Smooth muscle cell (in vitro differentiated cells): ENCODE results near the gene OPCML. TPM values are rescaled to one million over a fixed set of nuclear protein-coding genes. Genes with fewer than 3 reads are reported as not detected.
A peak's percentile ranks its signal among the peaks of the same experiment; 100 is the strongest.

Experiments used
- DNase-seq: peaks from one replicate; lab custom pipeline; 2025; ENCODE audit not compliant: unreplicated experiment; lab: John Stamatoyannopoulos, UW
- H2AFZ ChIP-seq: fragments of 200-600 bp; sonication (generic); 2 replicates; pipeline ENCODE4 v1.6.0; 2016; ENCODE audit warnings: antibody characterized with exemption, low read depth, mild to moderate bottlenecking
- H3F3A ChIP-seq: fragments of 200-600 bp; sonication (generic); 2 replicates; pipeline ENCODE4 v1.6.0; 2017; ENCODE audit warnings: antibody characterized with exemption, low read depth
- H3K27ac ChIP-seq: fragments of 200-600 bp; sonication (generic); 2 replicates; pipeline ENCODE4 v1.5.1; 2016; ENCODE audit warnings: low read depth, mild to moderate bottlenecking
- H3K27me3 ChIP-seq: fragments of 200-600 bp; sonication (generic); 2 replicates; pipeline ENCODE4 v1.6.1; 2016; ENCODE audit warnings: low read depth, mild to moderate bottlenecking
- H3K36me3 ChIP-seq: fragments of 200-600 bp; sonication (generic); 2 replicates; pipeline ENCODE4 v1.5.1; 2016; ENCODE audit warnings: low read depth
- H3K4me1 ChIP-seq: fragments of 200-600 bp; sonication (generic); 2 replicates; pipeline ENCODE4 v1.5.1; 2016; ENCODE audit warnings: low read depth
- H3K4me2 ChIP-seq: fragments of 200-600 bp; sonication (generic); 2 replicates; pipeline ENCODE4 v1.6.0; 2016; ENCODE audit warnings: mild to moderate bottlenecking
- H3K4me3 ChIP-seq: fragments of 200-600 bp; sonication (generic); 2 replicates; pipeline ENCODE4 v1.5.1; 2016; ENCODE audit warnings: mild to moderate bottlenecking
- H3K79me2 ChIP-seq: fragments of 200-600 bp; sonication (generic); 2 replicates; pipeline ENCODE4 v1.6.0; 2016; ENCODE audit warnings: low read depth, mild to moderate bottlenecking
- H3K9ac ChIP-seq: fragments of 200-600 bp; sonication (generic); 2 replicates; pipeline ENCODE4 v1.6.0; 2016; ENCODE audit warnings: low read depth
- H3K9me3 ChIP-seq: fragments of 200-600 bp; sonication (generic); replicated peaks from 2 replicates; pipeline ENCODE4 v1.5.1; 2016; ENCODE audit warnings: low read depth
- H4K20me1 ChIP-seq: fragments of 200-600 bp; sonication (generic); 2 replicates; pipeline ENCODE4 v1.6.0; 2016; ENCODE audit warnings: low read depth
- WGBS: methylation state at CpG from one replicate; pipeline ENCODE4 v1.1.7; 2016; ENCODE audit warnings: low lambda C conversion rate; 5-methylcytosine and 5-hydroxymethylcytosine counted together
- polyA plus RNA-seq: library from polyadenylated mRNA; unstranded; fragments of >200 nt; fragmentation: Nextera tagmentation; extraction: Ambion mirVana; gene quantifications from 2 replicates; pipeline ENCODE4 v1.2.1, GENCODE V29; 2016
- total RNA-seq: library from RNA; depleted of rRNA; stranded (reverse); fragments of >200 nt; gene quantifications from 2 replicates; pipeline ENCODE4 v1.2.3, GENCODE V29; 2014
- TF ChIP-seq, protein P1 (sequence below): fragments of 200-600 bp; sonication (generic); IDR thresholded peaks from 2 replicates; pipeline ENCODE4 v1.5.1; 2017; ENCODE audit warnings: borderline replicate concordance, mild to moderate bottlenecking, antibody characterized with exemption; ENCODE audit not compliant: insufficient read depth, poor library complexity, severe bottlenecking

Gene OPCML
- total and polyA plus RNA-seq, 2 experiments from 2014 or later: 0.42 to 0.58 TPM

DNA sequence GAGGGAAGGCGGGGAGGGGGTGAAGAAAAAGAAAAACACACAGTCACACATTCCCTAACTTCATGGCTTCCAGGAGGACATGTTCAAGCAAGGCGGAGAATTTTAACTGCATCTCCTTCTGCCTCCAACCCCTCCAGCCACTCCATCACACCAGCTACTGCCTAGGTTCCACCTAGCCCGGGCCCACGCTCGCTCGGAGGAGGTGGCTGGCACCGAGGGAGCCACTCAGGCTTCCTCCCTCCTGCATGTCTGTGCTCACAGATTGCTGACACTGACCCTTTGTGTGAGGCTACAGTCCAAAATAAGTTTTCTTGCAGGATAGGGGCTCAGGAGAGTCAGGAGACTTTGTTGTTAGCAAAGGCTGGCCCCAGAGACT is 9.4 kb upstream of the OPCML start:
- Histone ChIP-seq H3K4me2 (peak overlapping the region; percentile 32), H3K4me1 (peaks cover 15% of the 10 kb centered on the region), H4K20me1 (no peaks in the 10 kb centered on the region), H3K9ac (no peak overlapping the region), H3K27ac (no peak overlapping the region), H3K27me3 (peaks cover 7% of the 10 kb centered on the region), H2AFZ (peak overlapping the region; percentile 4), H3K9me3 (no peaks in the 10 kb centered on the region), H3F3A (no peaks in the 10 kb centered on the region), H3K36me3 (no peaks in the 10 kb centered on the region), H3K4me3 (no peak overlapping the region), H3K79me2 (no peaks in the 10 kb centered on the region)
- TF ChIP-seq, protein P1, sequence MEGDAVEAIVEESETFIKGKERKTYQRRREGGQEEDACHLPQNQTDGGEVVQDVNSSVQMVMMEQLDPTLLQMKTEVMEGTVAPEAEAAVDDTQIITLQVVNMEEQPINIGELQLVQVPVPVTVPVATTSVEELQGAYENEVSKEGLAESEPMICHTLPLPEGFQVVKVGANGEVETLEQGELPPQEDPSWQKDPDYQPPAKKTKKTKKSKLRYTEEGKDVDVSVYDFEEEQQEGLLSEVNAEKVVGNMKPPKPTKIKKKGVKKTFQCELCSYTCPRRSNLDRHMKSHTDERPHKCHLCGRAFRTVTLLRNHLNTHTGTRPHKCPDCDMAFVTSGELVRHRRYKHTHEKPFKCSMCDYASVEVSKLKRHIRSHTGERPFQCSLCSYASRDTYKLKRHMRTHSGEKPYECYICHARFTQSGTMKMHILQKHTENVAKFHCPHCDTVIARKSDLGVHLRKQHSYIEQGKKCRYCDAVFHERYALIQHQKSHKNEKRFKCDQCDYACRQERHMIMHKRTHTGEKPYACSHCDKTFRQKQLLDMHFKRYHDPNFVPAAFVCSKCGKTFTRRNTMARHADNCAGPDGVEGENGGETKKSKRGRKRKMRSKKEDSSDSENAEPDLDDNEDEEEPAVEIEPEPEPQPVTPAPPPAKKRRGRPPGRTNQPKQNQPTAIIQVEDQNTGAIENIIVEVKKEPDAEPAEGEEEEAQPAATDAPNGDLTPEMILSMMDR: no peak
- WGBS: 50% methylated on average over 7 of the region's 7 CpGs
- DNase-seq: no peak

GRCh38 chr11:133541021-133541719 is 8.9 kb upstream of the OPCML start:
- no peak overlapping the region for H3K27ac ChIP-seq
- H3K4me3 ChIP-seq: no peak overlapping the region
- WGBS: 22% methylated on average over 10 of the region's 10 CpGs
- H3K27me3 ChIP-seq: peaks cover 12% of the 10 kb centered on the region
- no peaks in the 10 kb centered on the region for H3K79me2 ChIP-seq
- no peaks in the 10 kb centered on the region for H3K9me3 ChIP-seq
- DNase-seq: no peak
- H3K4me1 ChIP-seq: peaks cover 15% of the 10 kb centered on the region
- peak overlapping the region; percentile 32 for H3K4me2 ChIP-seq
- peak overlapping the region; percentile 4 for H2AFZ ChIP-seq
- no peaks in the 10 kb centered on the region for H4K20me1 ChIP-seq
- TF ChIP-seq, protein P1: no peak
- H3K36me3 ChIP-seq: no peaks in the 10 kb centered on the region
- no peak overlapping the region for H3K9ac ChIP-seq
- H3F3A ChIP-seq: no peaks in the 10 kb centered on the region

DNA sequence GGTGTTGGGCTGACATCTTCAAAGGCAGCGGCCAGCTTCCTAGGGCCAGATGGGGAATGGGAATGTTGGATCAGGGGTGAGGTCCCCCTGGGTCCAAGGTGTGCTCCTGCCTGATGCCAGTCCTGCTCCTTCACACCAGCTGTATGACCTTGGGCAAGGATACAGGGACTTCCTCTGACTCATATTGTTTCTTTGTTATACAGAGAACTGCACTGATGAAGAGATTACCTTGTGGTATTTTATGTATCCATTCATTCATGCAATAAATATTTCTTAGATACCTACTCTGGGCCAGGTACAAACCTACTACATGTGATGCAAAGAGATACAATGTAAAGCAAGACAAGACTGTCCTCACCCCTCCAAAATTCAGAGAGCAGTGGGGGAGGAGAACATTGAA is 3.9 kb upstream of the OPCML start:
- Histone ChIP-seq H3K9ac (no peak overlapping the region), H4K20me1 (no peaks in the 10 kb centered on the region), H2AFZ (no peak overlapping the region), H3K36me3 (no peaks in the 10 kb centered on the region), H3K79me2 (no peaks in the 10 kb centered on the region), H3K4me3 (no peak overlapping the region), H3K27ac (no peak overlapping the region), H3F3A (no peaks in the 10 kb centered on the region), H3K4me1 (peaks cover 10% of the 10 kb centered on the region), H3K4me2 (no peak overlapping the region), H3K27me3 (peaks cover 60% of the 10 kb centered on the region), H3K9me3 (no peaks in the 10 kb centered on the region)
- no peak for DNase-seq
- 83% methylated on average over 1 of the region's 1 CpG for WGBS
- TF ChIP-seq, protein P1: no peak

DNA sequence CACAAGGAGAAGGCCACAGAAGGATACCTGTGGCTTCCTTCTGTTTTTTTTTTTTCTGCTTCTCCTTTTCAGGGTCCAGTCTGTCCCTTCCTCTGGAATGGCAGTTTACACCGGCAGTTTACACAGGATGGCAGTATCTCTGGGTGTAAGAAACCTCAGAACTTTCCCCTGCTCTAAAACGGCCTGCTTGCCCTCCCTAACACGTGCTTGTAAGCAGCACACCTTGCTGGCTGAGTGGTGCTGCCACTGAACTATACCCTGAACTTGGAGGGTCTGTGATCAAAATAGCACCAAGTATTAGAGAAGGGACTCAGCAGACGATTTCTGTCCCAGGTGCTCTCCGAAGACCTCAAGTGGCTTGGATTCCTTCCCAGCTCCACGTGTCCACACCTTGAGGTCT is 904 bp upstream of the OPCML start:
- Histone ChIP-seq H3K9me3 (no peaks in the 10 kb centered on the region), H2AFZ (no peak overlapping the region), H3K79me2 (no peaks in the 10 kb centered on the region), H3K4me1 (peaks cover 3% of the 10 kb centered on the region), H3K4me2 (no peak overlapping the region), H3K36me3 (no peaks in the 10 kb centered on the region), H3K27ac (no peak overlapping the region), H3K4me3 (no peak overlapping the region), H4K20me1 (no peaks in the 10 kb centered on the region), H3K9ac (no peak overlapping the region), H3F3A (no peaks in the 10 kb centered on the region), H3K27me3 (peaks cover 89% of the 10 kb centered on the region)
- DNase-seq: no peak
- TF ChIP-seq, protein P1: no peak
- 59% methylated on average over 6 of the region's 6 CpGs for WGBS
